GM21381 (cell line): ENCODE measurements around the gene MROH2A.

Source experiments
- ATAC-seq: cut with Tn5 transposase; IDR thresholded peaks from one replicate; pipeline ENCODE4 v1.9.1; 2021; ENCODE audit warnings: mild to moderate bottlenecking, moderate library complexity; ENCODE audit not compliant: unreplicated experiment

Gene MROH2A

DNA sequence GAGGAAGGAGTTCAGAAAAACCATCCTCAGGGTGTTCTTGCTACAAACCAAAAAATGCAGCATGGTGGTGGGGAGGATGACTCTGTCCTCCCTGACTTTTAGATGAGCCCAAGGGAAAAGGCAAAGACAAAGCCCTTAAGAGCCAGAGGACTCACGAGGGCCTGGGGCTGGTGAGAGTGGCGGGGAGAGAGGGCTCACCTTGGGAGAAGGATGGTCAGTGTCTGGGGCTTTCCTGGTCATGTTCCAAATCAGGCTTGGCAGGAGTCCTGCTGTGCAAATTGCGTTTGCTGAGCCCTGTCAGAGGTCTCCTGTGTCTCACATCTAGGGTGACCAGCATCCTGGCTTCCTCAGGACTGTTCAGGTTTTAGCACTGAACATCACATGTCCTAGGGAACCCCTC is 13.4 kb upstream of the MROH2A start:
- ATAC-seq, result no peak

DNA sequence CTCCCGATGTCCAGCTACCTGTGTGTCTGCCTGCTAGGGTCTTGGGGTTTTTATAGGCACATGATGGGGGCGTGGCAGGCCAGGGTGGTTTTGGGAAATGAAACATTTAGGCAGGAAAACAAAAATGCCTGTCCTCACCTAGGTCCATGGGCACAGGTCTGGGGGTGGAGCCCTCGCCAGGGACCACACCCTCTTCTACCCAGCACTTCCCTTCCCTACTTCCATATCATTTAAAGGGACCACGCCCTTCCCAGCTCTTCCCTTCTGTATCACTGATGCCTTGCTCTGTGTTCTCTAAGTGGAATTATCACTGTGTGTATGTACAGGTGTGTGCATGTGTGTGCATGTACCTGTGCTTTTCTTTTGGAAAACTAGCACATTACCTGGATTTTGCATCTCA is 11.7 kb upstream of the MROH2A start:
- ATAC-seq, result no peak

GRCh38 chr2:233768076-233768475 is 10.1 kb upstream of the MROH2A start:
- no peak for ATAC-seq

GRCh38 chr2:233769260-233769659 is 8.9 kb upstream of the MROH2A start:
- no peak for ATAC-seq

- no peak for ATAC-seq
Measured at GRCh38 chr2:233772153-233772552, 6.0 kb upstream of the MROH2A start.

GRCh38 chr2:233772583-233772982 is 5.5 kb upstream of the MROH2A start:
- ATAC-seq, result no peak

- ATAC-seq, result no peak
Measured at GRCh38 chr2:233773854-233774253, 4.3 kb upstream of the MROH2A start.

DNA sequence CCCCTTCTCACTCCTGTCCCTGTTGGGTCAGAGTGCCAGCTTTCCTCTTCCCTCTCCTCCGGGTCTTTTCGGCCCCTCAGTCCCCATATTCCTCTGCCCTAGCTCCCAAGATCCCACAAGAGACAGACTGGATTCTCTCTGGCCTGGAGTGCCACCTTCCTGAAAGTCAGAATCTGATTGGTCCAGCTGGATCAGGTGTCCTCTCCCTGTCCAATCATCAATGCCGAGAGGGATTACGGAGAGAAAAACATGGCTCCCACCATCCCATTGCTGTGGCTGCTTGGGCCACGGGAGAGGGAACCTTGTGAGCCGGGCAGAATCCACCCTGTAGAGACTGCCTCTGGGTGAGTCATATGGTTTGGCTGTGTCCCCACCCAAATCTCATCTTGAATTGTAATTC is 2.7 kb upstream of the MROH2A start:
- ATAC-seq, result no peak

DNA sequence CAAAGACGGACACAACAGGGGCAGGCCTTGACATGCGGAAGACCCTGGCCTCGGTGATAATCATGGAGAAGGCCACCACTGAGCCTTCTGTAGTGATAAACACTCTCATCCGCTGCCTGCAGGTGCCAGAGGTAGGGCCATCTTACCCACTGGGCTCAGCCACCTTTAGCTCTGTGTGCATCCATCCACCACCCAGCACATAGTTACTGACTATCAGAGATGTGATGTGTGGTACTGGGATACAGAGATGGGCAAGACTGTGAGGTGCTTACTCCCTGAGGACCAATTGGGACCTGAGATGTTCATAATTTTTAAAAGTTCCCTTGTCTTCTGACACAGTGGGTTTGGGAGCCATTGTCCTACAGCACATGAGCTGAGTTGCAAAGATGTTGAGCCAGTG is 1.6 kb downstream of the MROH2A start:
- no peak for ATAC-seq

- ATAC-seq, result no peak
Measured at GRCh38 chr2:233780771-233781170, 2.6 kb downstream of the MROH2A start.

- no peak for ATAC-seq
Measured at GRCh38 chr2:233789554-233789953, 11.4 kb downstream of the MROH2A start.

GRCh38 chr2:233791151-233791882 is 13.2 kb downstream of the MROH2A start:
- no peak for ATAC-seq

DNA sequence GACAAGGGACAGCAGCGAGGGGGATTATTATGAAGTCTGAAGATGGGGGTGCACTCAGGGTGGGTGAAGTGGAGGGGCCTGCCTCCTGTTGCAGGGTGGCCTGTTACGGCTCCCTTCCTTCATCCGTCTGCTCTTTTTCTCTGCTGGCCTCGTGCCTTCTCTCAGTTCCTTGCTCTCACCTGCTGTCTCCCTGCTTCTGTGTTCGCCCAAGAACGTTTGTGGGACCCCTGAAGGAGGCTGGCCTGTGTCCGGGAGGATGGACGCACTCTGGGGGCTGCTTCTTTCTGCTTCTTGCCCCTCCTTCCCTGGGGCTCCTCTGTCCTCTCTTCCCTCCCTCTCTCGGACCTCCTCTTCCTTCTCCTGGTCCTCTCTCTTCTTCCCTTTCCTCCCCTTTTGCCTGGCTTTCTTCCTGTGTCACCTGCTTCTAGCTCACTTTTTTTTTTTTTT is 13.8 kb downstream of the MROH2A start:
- no peak for ATAC-seq

DNA sequence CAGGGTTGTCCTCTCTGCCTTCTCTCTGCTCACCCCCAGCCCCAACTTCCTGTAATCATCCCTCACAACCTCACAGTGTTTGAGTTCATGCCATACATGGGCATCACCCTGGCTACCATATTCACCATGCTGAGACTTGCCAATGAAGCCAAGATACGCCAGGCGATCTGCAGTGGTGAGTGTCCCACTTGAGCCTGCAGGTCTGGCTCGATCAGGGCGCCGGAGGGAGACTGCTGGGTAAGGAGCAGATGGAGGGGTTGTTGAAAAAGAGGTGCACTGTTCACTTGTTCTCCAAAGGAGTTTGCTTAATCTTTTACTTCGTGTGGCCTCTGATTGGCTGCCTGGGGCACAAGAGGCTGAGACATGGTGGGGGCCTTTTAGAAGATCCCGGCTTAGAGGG is 14.6 kb downstream of the MROH2A start:
- ATAC-seq, result no peak

DNA sequence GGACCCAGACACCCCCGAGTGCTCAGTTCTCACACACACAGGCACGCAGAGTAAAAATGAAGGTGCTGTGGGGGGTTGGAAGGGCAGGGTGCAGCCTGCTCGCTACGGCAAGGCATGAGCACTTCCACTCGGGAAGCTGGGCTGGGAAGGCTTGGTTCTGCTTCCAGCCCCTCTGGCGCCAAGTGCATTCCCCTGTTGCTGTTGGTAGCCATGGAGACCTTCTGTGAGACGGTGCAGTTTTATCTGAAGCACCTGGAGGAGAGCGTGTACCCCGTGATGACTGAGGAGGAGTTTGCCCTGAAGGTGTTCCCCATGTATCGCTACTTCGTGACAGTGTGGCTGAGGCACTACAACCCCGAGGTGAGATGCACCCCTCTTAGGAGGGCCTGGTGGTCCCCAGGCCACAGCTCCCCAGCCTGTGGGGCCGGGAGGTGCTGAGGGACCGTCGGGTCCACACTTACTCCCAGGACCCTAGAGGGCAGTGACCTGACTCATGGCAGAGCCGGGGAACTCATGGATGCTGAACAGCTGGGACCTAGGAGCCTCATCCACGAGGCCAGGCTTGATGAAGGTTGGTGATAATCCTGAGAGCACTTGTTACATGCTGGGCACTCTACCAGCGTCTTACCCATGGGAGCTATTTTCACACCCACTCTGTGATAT is 15.5 kb downstream of the MROH2A start:
- ATAC-seq, result no peak

GRCh38 chr2:233794128-233794658 is 16.1 kb downstream of the MROH2A start:
- no peak for ATAC-seq

DNA sequence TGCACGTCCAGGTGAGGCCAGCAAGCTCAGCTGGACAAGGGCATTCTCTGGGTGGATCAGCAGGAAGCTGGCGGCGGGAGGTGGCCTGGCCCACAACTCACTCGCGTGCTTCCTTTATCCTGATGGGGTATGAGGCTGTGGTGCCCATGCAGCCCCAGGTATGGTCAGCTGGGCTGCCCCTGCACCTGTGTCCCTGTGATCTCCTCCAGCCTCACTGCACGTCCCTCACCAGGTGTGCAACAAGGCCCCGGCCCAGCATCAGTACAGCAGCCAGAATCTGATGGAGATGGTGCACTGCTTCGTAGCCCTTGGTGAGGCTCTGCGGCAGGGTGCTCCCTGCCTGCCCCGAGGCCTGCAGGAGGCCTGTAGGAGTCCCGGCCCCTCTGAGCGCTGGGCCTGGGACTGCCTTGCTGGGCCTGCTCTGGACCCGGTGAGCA is 17.6 kb downstream of the MROH2A start:
- ATAC-seq, result no peak

GRCh38 chr2:233796254-233796653 is 18.1 kb downstream of the MROH2A start:
- ATAC-seq, result no peak

DNA sequence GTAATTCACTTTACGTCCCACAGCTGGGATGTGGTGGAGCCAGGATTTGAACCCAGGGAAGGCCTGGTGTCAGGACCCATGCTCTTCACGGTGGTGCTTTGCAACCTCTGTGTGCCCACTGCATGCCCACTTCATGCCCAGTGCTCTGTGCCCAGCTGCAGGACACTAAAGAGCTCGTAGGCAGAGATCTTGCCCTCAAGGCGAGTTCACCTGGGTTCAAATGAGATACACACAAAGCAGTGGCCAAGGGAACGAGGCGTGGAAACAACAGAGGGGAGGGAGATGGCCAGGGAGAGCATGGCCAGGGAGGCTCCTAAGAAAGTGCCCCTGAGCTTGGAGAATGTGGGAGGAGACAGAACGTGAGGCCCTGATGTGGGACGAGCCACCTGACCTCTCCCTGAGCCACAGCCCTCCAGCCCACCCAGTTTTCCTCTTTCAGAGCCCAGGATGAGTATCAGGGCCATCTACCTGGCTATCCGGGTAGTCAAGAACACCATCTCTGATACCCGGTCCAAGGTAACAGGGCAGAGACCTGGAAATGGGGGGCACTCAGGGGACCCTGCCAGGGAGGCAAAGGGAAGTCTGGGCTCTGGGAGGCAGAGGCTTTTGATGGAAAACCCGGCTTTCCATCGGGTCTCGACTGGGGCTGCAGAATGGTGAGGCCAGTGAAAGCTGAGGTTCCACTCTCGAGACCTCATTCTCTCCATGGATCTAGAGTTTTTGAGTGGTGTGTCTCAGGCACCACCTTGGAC is 20.4 kb downstream of the MROH2A start:
- ATAC-seq, result no peak

GRCh38 chr2:233799087-233799665 is 21.0 kb downstream of the MROH2A start:
- ATAC-seq, result no peak

- ATAC-seq, result no peak
Measured at GRCh38 chr2:233799716-233800115, 21.6 kb downstream of the MROH2A start.
